SU-DHL-6 (cell line): ENCODE results near the gene BRIP1.

ENCODE experiments used
- H2AFZ ChIP-seq: fragments of 200-600 bp; sonication (generic); 2 replicates; pipeline ENCODE4 v1.6.1; 2014; ENCODE audit warnings: low read depth, mild to moderate bottlenecking, moderate library complexity, mixed read lengths, antibody characterized with exemption, low read length; ENCODE audit not compliant: severe bottlenecking
- H3F3A ChIP-seq: fragments of 200-600 bp; shearing (Covaris generic); 2 replicates; pipeline ENCODE4 v1.6.0; 2016; ENCODE audit warnings: antibody characterized with exemption, mild to moderate bottlenecking; ENCODE audit not compliant: insufficient read depth
- H3K27ac ChIP-seq: fragments of 200-600 bp; sonication (generic); 2 replicates; pipeline ENCODE4 v1.5.1; 2016; ENCODE audit warnings: low read depth, mild to moderate bottlenecking, low read length, moderate library complexity, mixed read lengths
- H3K27me3 ChIP-seq: fragments of 200-600 bp; sonication (generic), shearing (Covaris generic); 2 replicates; pipeline ENCODE4 v1.6.0; 2014; ENCODE audit warnings: mild to moderate bottlenecking, low read length
- H3K36me3 ChIP-seq: fragments of 200-600 bp; sonication (generic); 2 replicates; pipeline ENCODE4 v1.6.1; 2014; ENCODE audit warnings: mild to moderate bottlenecking, low read length, mixed read lengths
- H3K4me2 ChIP-seq: fragments of 300-600, 200-600 bp; shearing (Covaris generic), sonication (generic); 2 replicates; pipeline ENCODE4 v1.6.0; 2014; ENCODE audit warnings: low read length, low read depth, mild to moderate bottlenecking; ENCODE audit not compliant: poor library complexity, severe bottlenecking
- H3K4me3 ChIP-seq: fragments of 200-600 bp; sonication (generic); 2 replicates; pipeline ENCODE4 v1.5.1; 2014; ENCODE audit warnings: antibody characterized with exemption, low read length, mild to moderate bottlenecking, mixed read lengths; ENCODE audit not compliant: insufficient read depth, poor library complexity, severe bottlenecking
- H3K79me2 ChIP-seq: fragments of 200-600 bp; sonication (generic); 2 replicates; pipeline ENCODE4 v1.6.1; 2014; ENCODE audit warnings: mild to moderate bottlenecking, low read length, moderate library complexity; ENCODE audit not compliant: insufficient read depth
- H3K9ac ChIP-seq: fragments of 200-600 bp; sonication (generic); 2 replicates; pipeline ENCODE4 v1.7.0; 2014; ENCODE audit warnings: mild to moderate bottlenecking, low read length
- H3K9me2 ChIP-seq: fragments of 200-600 bp; sonication (generic); replicated peaks from 2 replicates; pipeline ENCODE4 v1.6.1; 2014; ENCODE audit warnings: low read length; ENCODE audit not compliant: insufficient read depth
- H3K9me3 ChIP-seq: fragments of 200-600 bp; sonication (generic); 2 replicates; pipeline ENCODE4 v1.6.1; 2014; ENCODE audit warnings: low read length, mixed read lengths; ENCODE audit not compliant: insufficient read depth
- H4K20me1 ChIP-seq: fragments of 200-600 bp; sonication (generic); 2 replicates; pipeline ENCODE4 v1.6.1; 2014; ENCODE audit warnings: low read depth, mild to moderate bottlenecking, antibody characterized with exemption, low read length, moderate library complexity, mixed read lengths
- CTCF ChIP-seq: fragments of 200-600 bp; sonication (generic); IDR thresholded peaks from one replicate; pipeline ENCODE4 v1.5.1; 2017; ENCODE audit warnings: antibody characterized with exemption, mild to moderate bottlenecking, low read length, moderate library complexity; ENCODE audit not compliant: insufficient read depth, poor library complexity, severe bottlenecking
- EZH2phosphoT487 ChIP-seq: fragments of 200-600 bp; sonication (generic), shearing (Covaris generic); conservative IDR thresholded peaks from 2 replicates; pipeline ENCODE4 v1.6.1; 2018; ENCODE audit warnings: mild to moderate bottlenecking, antibody characterized with exemption, low read length, moderate library complexity, mixed read lengths

The BRIP1 gene

DNA sequence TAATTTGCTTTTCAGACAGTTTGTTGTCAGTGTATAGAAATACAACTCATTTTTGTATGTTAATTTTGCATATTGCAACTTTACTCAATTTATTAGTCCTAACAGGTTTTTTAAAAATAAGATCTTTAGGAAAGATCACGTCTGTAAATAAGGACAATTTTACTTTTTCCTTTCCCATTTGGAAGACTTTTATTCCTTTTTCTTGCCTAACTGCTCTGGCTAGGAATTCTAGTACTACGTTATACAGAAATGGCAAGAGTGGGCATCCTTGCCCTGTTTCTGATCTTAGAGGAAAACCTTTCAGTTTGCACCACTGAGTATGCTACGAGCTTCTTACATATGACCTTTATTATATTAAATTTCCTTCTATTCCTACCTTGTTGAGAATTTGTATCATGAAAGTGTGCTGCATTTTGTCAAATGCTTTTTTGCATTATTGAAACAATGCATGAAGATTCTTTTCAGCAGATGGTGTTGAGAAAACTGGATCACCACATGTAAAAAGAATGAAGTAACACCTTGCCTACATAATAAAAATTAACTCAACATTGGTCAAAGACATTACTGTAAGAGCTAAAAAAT lies 113.4 kb downstream of the BRIP1 start:
- peaks cover 40% of the 10 kb centered on the region for H3K36me3 ChIP-seq
- no peak overlapping the region for H3K9ac ChIP-seq
- no peaks in the 10 kb centered on the region for H3K27me3 ChIP-seq
- no peak overlapping the region for H2AFZ ChIP-seq
- no peak overlapping the region for H3K4me2 ChIP-seq
- H3F3A ChIP-seq = no peaks in the 10 kb centered on the region
- H3K4me3 ChIP-seq = no peak overlapping the region
- H3K9me3 ChIP-seq = peaks cover 8% of the 10 kb centered on the region; the same call in 1 of the 2 replicates
- H3K79me2 ChIP-seq = no peaks in the 10 kb centered on the region
- no peaks in the 10 kb centered on the region for H3K9me2 ChIP-seq
- no peak overlapping the region for H3K27ac ChIP-seq
- TF ChIP-seq EZH2phosphoT487 (no peak), CTCF (no peak)
- no peaks in the 10 kb centered on the region for H4K20me1 ChIP-seq

- H3K79me2 ChIP-seq = no peaks in the 10 kb centered on the region
- peaks cover 8% of the 10 kb centered on the region; the same call in 1 of the 2 replicates for H3K9me3 ChIP-seq
- no peak overlapping the region for H3K27ac ChIP-seq
- no peak overlapping the region for H3K4me2 ChIP-seq
- TF ChIP-seq EZH2phosphoT487 (no peak), CTCF (no peak)
- H3F3A ChIP-seq = no peaks in the 10 kb centered on the region
- H3K9me2 ChIP-seq = no peaks in the 10 kb centered on the region
- no peak overlapping the region for H3K4me3 ChIP-seq
- H4K20me1 ChIP-seq = no peaks in the 10 kb centered on the region
- no peaks in the 10 kb centered on the region for H3K27me3 ChIP-seq
- H3K9ac ChIP-seq = no peak overlapping the region
- H2AFZ ChIP-seq = no peak overlapping the region
- peaks cover 46% of the 10 kb centered on the region for H3K36me3 ChIP-seq
Measured at GRCh38 chr17:61746248-61746985, 116.9 kb downstream of the BRIP1 start.

GRCh38 chr17:61744804-61745203 lies 118.5 kb downstream of the BRIP1 start:
- TF ChIP-seq CTCF (no peak), EZH2phosphoT487 (no peak)
- H3K9ac ChIP-seq = no peak overlapping the region
- H2AFZ ChIP-seq = no peak overlapping the region
- H4K20me1 ChIP-seq = no peaks in the 10 kb centered on the region
- H3K9me2 ChIP-seq = no peaks in the 10 kb centered on the region
- H3K36me3 ChIP-seq = peaks cover 49% of the 10 kb centered on the region
- H3K27me3 ChIP-seq = no peaks in the 10 kb centered on the region
- H3F3A ChIP-seq = no peaks in the 10 kb centered on the region
- H3K79me2 ChIP-seq = no peaks in the 10 kb centered on the region
- H3K9me3 ChIP-seq = peaks cover 8% of the 10 kb centered on the region; the same call in 1 of the 2 replicates
- H3K27ac ChIP-seq = no peak overlapping the region
- H3K4me2 ChIP-seq = no peak overlapping the region
- no peak overlapping the region for H3K4me3 ChIP-seq
